HEK293 (cell line): ENCODE measurements around the gene PRKCA.

Source experiments
- CTCF ChIA-PET: fragments of 350-600 bp; formaldehyde crosslinking; extraction: SDS; loops from one replicate; lab custom pipeline; 2021; ENCODE audit warnings: antibody characterized with exemption; lab: Yijun Ruan, JAX
- POLR2A ChIA-PET: fragments of 300-600 bp; formaldehyde crosslinking; extraction: SDS; loops from one replicate; lab custom pipeline; 2020; ENCODE audit warnings: antibody characterized with exemption, inconsistent platforms; lab: Yijun Ruan, JAX
- H3K27ac ChIP-seq: fragments of 200-500 bp; sonication (Bioruptor generic); 2 replicates; pipeline ENCODE4 v1.5.1; 2014; ENCODE audit warnings: low read depth, low read length, control low read depth, inconsistent platforms; ENCODE audit errors: extremely low read depth
- H3K36me3 ChIP-seq, 2 experiments: fragments of 200-500 bp in 1 of 2; sonication (Bioruptor generic) in 1 of 2; 1 replicate in 1 of 2; 2 replicates in 1 of 2; pipeline ENCODE4 v1.5.1; 2014 to 2017; ENCODE audit warnings: inconsistent platforms in 2 of 2, low read length in 2 of 2; ENCODE audit not compliant: control insufficient read depth in 2 of 2, insufficient read depth in 1 of 2
- H3K4me1 ChIP-seq: fragments of 200-500 bp; sonication (Bioruptor generic); 2 replicates; pipeline ENCODE4 v1.5.1; 2014; ENCODE audit warnings: mild to moderate bottlenecking, low read length, inconsistent platforms; ENCODE audit not compliant: control insufficient read depth, insufficient read depth
- H3K4me3 ChIP-seq: 2 replicates; pipeline ENCODE4 v1.5.1; 2011; ENCODE audit warnings: low read depth, mild to moderate bottlenecking, control low read depth, low read length, moderate library complexity
- H3K9me3 ChIP-seq: fragments of 200-500 bp; sonication (Bioruptor generic); 2 replicates; pipeline ENCODE4 v1.5.1; 2014; ENCODE audit warnings: low read depth, low read length, inconsistent platforms; ENCODE audit not compliant: control insufficient read depth, insufficient read depth
- GLI4 ChIP-seq: fragments of 450-650 bp; formaldehyde crosslinking; IDR thresholded peaks from 2 replicates; pipeline ENCODE4 v1.5.1; 2016; ENCODE audit warnings: missing biosample characterization, missing genetic modification characterization
- KLF10 ChIP-seq: fragments of 450-650 bp; IDR thresholded peaks from 2 replicates; pipeline ENCODE4 v1.5.1; 2018; ENCODE audit warnings: missing biosample characterization, mild to moderate bottlenecking, missing genetic modification characterization
- KLF16 ChIP-seq: fragments of 450-650 bp; formaldehyde crosslinking; IDR thresholded peaks from 2 replicates; pipeline ENCODE4 v1.5.1; 2017; ENCODE audit warnings: missing biosample characterization, missing genetic modification characterization
- KLF9 ChIP-seq: fragments of 450-650 bp; formaldehyde crosslinking; IDR thresholded peaks from 2 replicates; pipeline ENCODE4 v1.5.1; 2016; ENCODE audit warnings: missing biosample characterization, missing genetic modification characterization, low read depth
- OVOL3 ChIP-seq: fragments of 450-650 bp; formaldehyde crosslinking; IDR thresholded peaks from 2 replicates; pipeline ENCODE4 v1.5.1; 2016; ENCODE audit warnings: missing biosample characterization, missing genetic modification characterization
- SP2 ChIP-seq: fragments of 450-650 bp; formaldehyde crosslinking; IDR thresholded peaks from 2 replicates; pipeline ENCODE4 v1.5.1; 2016; ENCODE audit warnings: missing biosample characterization, missing genetic modification characterization
- ZBTB7A ChIP-seq: fragments of 450-650 bp; formaldehyde crosslinking; IDR thresholded peaks from 2 replicates; pipeline ENCODE4 v1.5.1; 2016; ENCODE audit warnings: low read depth, missing biosample characterization, missing genetic modification characterization
- ZEB2 ChIP-seq: fragments of 450-650 bp; formaldehyde crosslinking; IDR thresholded peaks from 2 replicates; pipeline ENCODE4 v1.5.1; 2016; ENCODE audit warnings: missing biosample characterization, missing genetic modification characterization
- ZNF114 ChIP-seq: fragments of 450-650 bp; formaldehyde crosslinking; IDR thresholded peaks from 2 replicates; pipeline ENCODE4 v1.5.0; 2017; ENCODE audit warnings: missing biosample characterization, missing genetic modification characterization
- ZNF121 ChIP-seq: fragments of 450-650 bp; formaldehyde crosslinking; IDR thresholded peaks from 2 replicates; pipeline ENCODE4 v1.5.1; 2016; ENCODE audit warnings: missing biosample characterization, missing genetic modification characterization
- ZNF211 ChIP-seq: fragments of 450-650 bp; formaldehyde crosslinking; IDR thresholded peaks from 2 replicates; pipeline ENCODE4 v1.5.1; 2016; ENCODE audit warnings: low read depth, missing biosample characterization, missing genetic modification characterization
- ZNF239 ChIP-seq: fragments of 450-650 bp; formaldehyde crosslinking; IDR thresholded peaks from 2 replicates; pipeline ENCODE4 v1.5.1; 2016; ENCODE audit warnings: missing biosample characterization, missing genetic modification characterization
- ZNF248 ChIP-seq: fragments of 450-650 bp; formaldehyde crosslinking; IDR thresholded peaks from 2 replicates; pipeline ENCODE4 v1.5.1; 2017; ENCODE audit warnings: missing biosample characterization, missing genetic modification characterization
- ZNF324 ChIP-seq: fragments of 450-650 bp; formaldehyde crosslinking; IDR thresholded peaks from 2 replicates; pipeline ENCODE4 v1.5.1; 2016; ENCODE audit warnings: missing biosample characterization, missing genetic modification characterization
- ZNF335 ChIP-seq: fragments of 450-650 bp; formaldehyde crosslinking; conservative IDR thresholded peaks from 2 replicates; pipeline ENCODE4 v1.5.1; 2016; ENCODE audit warnings: missing biosample characterization, missing genetic modification characterization
- ZNF341 ChIP-seq: fragments of 450-650 bp; formaldehyde crosslinking; IDR thresholded peaks from 2 replicates; pipeline ENCODE4; 2016; ENCODE audit warnings: low read depth, missing biosample characterization, missing genetic modification characterization
- ZNF423 ChIP-seq: fragments of 450-650 bp; formaldehyde crosslinking; IDR thresholded peaks from 2 replicates; pipeline ENCODE4 v1.5.1; 2016; ENCODE audit warnings: missing biosample characterization, missing genetic modification characterization
- ZNF548 ChIP-seq: fragments of 450-650 bp; formaldehyde crosslinking; IDR thresholded peaks from 2 replicates; pipeline ENCODE4 v1.5.1; 2016; ENCODE audit warnings: missing biosample characterization, missing genetic modification characterization
- ZNF561 ChIP-seq: fragments of 450-650 bp; IDR thresholded peaks from 2 replicates; pipeline ENCODE4 v1.5.1; 2018; ENCODE audit warnings: missing biosample characterization, missing genetic modification characterization, borderline replicate concordance
- ZNF654 ChIP-seq: fragments of 450-650 bp; formaldehyde crosslinking; IDR thresholded peaks from 2 replicates; pipeline ENCODE4 v1.5.1; 2016; ENCODE audit warnings: low read depth, missing biosample characterization, missing genetic modification characterization
- TF ChIP-seq, protein P1 (sequence below): fragments of 450-650 bp; formaldehyde crosslinking; IDR thresholded peaks from 2 replicates; pipeline ENCODE4 v1.5.1; 2016; ENCODE audit warnings: missing biosample characterization, missing genetic modification characterization
- TF ChIP-seq, protein P2 (sequence below): fragments of 450-650 bp; formaldehyde crosslinking; optimal IDR thresholded peaks from 2 replicates; pipeline ENCODE3; 2016; ENCODE audit warnings: missing biosample characterization, mild to moderate bottlenecking, missing genetic modification characterization
- TF ChIP-seq, protein P3 (sequence below): fragments of 450-650 bp; formaldehyde crosslinking; IDR thresholded peaks from 2 replicates; pipeline ENCODE4; 2016; ENCODE audit warnings: missing biosample characterization, missing genetic modification characterization
- TF ChIP-seq, protein P4 (sequence below): fragments of 450-650 bp; formaldehyde crosslinking; IDR thresholded peaks from 2 replicates; pipeline ENCODE4 v1.5.1; 2016; ENCODE audit warnings: missing biosample characterization, missing genetic modification characterization
- TF ChIP-seq, protein P5 (sequence below): fragments of 450-650 bp; formaldehyde crosslinking; IDR thresholded peaks from 2 replicates; pipeline ENCODE4 v1.5.1; 2017; ENCODE audit warnings: missing biosample characterization, missing genetic modification characterization

PRKCA gene

DNA sequence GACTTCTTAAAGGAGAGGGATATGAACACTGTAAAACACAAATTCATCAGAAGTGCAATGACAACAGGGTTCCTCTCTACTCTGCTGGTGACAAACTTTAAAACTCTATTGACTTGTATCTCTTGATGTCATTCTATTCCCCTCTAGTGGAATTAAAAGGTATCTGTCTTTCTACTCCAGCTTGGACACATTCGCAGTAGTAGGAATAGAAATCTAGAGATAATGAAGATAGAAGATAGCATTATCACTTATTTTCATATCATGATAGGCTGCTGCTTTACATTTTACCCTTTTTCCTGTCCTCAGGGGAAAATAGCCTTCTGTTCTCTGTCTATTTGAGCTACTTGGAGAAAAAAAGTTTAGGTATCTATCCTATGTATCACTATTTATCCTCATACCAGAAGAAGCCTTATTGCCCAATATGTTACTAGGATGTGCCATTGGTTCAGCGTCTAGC is 322.9 kb downstream of the PRKCA start:
- H3K36me3 ChIP-seq, result no peaks in the 10 kb centered on the region
- no peaks in the 10 kb centered on the region for H3K4me1 ChIP-seq
- CTCF ChIA-PET, result interaction anchor here (0.5 to 1.4 kb wide), 13 partner anchors 13 to 1009 kb away, joined by 3 to 7 read pairs (median 3); no protein-coding TSS in a partner anchor
- H3K4me3 ChIP-seq, result no peak overlapping the region
- POLR2A ChIA-PET, result no interaction called here
- TF ChIP-seq, protein P1, sequence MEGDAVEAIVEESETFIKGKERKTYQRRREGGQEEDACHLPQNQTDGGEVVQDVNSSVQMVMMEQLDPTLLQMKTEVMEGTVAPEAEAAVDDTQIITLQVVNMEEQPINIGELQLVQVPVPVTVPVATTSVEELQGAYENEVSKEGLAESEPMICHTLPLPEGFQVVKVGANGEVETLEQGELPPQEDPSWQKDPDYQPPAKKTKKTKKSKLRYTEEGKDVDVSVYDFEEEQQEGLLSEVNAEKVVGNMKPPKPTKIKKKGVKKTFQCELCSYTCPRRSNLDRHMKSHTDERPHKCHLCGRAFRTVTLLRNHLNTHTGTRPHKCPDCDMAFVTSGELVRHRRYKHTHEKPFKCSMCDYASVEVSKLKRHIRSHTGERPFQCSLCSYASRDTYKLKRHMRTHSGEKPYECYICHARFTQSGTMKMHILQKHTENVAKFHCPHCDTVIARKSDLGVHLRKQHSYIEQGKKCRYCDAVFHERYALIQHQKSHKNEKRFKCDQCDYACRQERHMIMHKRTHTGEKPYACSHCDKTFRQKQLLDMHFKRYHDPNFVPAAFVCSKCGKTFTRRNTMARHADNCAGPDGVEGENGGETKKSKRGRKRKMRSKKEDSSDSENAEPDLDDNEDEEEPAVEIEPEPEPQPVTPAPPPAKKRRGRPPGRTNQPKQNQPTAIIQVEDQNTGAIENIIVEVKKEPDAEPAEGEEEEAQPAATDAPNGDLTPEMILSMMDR (tag by site-specific recombination), result peak; percentile 70
- peak; percentile 91 for TF ChIP-seq ZNF654 (tag by site-specific recombination)
- TF ChIP-seq, protein P2, sequence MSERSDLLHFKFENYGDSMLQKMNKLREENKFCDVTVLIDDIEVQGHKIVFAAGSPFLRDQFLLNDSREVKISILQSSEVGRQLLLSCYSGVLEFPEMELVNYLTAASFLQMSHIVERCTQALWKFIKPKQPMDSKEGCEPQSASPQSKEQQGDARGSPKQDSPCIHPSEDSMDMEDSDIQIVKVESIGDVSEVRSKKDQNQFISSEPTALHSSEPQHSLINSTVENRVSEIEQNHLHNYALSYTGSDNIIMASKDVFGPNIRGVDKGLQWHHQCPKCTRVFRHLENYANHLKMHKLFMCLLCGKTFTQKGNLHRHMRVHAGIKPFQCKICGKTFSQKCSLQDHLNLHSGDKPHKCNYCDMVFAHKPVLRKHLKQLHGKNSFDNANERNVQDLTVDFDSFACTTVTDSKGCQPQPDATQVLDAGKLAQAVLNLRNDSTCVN (tag by site-specific recombination), result no peak
- TF ChIP-seq, protein P3, sequence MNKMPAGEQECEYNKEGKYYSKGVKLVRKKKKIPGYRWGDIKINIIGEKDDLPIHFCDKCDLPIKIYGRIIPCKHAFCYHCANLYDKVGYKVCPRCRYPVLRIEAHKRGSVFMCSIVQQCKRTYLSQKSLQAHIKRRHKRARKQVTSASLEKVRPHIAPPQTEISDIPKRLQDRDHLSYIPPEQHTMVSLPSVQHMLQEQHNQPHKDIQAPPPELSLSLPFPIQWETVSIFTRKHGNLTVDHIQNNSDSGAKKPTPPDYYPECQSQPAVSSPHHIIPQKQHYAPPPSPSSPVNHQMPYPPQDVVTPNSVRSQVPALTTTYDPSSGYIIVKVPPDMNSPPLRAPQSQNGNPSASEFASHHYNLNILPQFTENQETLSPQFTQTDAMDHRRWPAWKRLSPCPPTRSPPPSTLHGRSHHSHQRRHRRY, result no peak
- no peak for TF ChIP-seq KLF16 (tag by site-specific recombination)
- TF ChIP-seq, all 188 proteins: peak for 2
- no peak overlapping the region for H3K27ac ChIP-seq
- H3K9me3 ChIP-seq, result no peaks in the 10 kb centered on the region

DNA sequence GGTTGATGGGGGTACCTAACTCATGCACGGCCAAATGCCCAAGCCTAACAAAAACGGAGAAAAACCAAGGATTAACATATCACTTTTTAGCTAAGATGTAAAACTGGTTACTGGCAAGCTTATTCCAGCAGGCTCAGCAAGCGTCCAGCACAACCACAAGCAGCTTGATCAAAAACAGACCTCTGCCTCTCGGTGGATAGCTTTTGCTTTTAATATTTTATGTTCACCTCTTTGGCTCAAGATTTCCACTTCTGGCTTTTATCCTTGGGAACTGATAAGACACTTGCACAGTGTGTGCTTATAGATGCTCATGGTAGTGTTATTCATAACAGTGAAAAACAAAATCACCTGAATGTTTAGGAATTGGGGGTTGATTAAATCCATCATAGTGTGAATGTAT is 325.6 kb downstream of the PRKCA start:
- no peak for TF ChIP-seq GLI4
- no peak for TF ChIP-seq ZBTB7A (tag by site-specific recombination)
- no peak for TF ChIP-seq ZNF423 (tag by site-specific recombination)
- TF ChIP-seq KLF9 (tag by site-specific recombination), result no peak
- no peak for TF ChIP-seq ZNF211
- no peak for TF ChIP-seq ZEB2 (tag by site-specific recombination)
- no peak for TF ChIP-seq ZNF561 (tag by site-specific recombination)
- TF ChIP-seq, protein P4, sequence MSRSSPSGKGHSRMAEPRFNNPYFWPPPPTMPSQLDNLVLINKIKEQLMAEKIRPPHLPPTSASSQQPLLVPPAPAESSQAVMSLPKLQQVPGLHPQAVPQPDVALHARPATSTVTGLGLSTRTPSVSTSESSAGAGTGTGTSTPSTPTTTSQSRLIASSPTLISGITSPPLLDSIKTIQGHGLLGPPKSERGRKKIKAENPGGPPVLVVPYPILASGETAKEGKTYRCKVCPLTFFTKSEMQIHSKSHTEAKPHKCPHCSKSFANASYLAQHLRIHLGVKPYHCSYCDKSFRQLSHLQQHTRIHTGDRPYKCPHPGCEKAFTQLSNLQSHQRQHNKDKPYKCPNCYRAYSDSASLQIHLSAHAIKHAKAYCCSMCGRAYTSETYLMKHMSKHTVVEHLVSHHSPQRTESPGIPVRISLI (tag by site-specific recombination), result no peak
- TF ChIP-seq ZNF324, result no peak
- TF ChIP-seq SP2 (tag by site-specific recombination), result no peak
- no peak for TF ChIP-seq ZNF121 (tag by site-specific recombination)
- ChIA-PET CTCF (interaction anchor here (0.8 to 1.9 kb wide), 3 partner anchors 80 to 428 kb away, joined by 3 to 8 read pairs (median 4); no protein-coding TSS in a partner anchor), POLR2A (no interaction called here)
- no peaks in the 10 kb centered on the region for H3K4me1 ChIP-seq
- no peak overlapping the region for H3K27ac ChIP-seq
- no peaks in the 10 kb centered on the region for H3K9me3 ChIP-seq
- no peak overlapping the region for H3K4me3 ChIP-seq
- H3K36me3 ChIP-seq, result no peaks in the 10 kb centered on the region

DNA sequence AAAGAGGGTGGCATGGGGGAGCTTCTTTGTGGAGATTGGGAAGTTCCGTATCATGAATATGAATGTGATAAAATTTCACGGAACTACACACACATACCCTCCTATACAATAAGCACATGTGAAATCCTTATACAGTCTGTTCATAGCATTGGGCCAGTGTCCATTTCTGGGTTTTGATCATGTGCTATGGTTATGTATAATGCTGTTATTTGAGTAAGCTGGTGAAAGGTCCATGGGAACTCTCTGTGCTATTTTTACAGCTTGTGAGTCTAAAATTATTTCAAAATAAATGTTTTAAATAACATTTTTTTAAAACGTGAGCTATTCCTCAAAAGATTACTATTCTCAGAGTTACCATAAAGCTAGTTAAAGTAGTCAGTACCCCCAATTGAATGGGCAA is 327.3 kb downstream of the PRKCA start:
- no peak overlapping the region for H3K4me3 ChIP-seq
- ChIA-PET POLR2A (no interaction called here), CTCF (interaction anchor here (0.5 to 1.4 kb wide), 6 partner anchors 9 to 1622 kb away, joined by 3 to 8 read pairs (median 4); no protein-coding TSS in a partner anchor)
- no peaks in the 10 kb centered on the region for H3K36me3 ChIP-seq
- no peak overlapping the region for H3K27ac ChIP-seq
- H3K4me1 ChIP-seq, result no peaks in the 10 kb centered on the region
- H3K9me3 ChIP-seq, result no peaks in the 10 kb centered on the region
- TF ChIP-seq ZNF239 (no peak), KLF10 (tag by site-specific recombination) (no peak), ZNF248 (no peak), OVOL3 (no peak), ZNF335 (tag by site-specific recombination) (no peak), ZNF341 (tag by site-specific recombination) (no peak), GLI4 (no peak), ZNF548 (no peak), ZNF114 (tag by site-specific recombination) (no peak)
- TF ChIP-seq, protein P5, sequence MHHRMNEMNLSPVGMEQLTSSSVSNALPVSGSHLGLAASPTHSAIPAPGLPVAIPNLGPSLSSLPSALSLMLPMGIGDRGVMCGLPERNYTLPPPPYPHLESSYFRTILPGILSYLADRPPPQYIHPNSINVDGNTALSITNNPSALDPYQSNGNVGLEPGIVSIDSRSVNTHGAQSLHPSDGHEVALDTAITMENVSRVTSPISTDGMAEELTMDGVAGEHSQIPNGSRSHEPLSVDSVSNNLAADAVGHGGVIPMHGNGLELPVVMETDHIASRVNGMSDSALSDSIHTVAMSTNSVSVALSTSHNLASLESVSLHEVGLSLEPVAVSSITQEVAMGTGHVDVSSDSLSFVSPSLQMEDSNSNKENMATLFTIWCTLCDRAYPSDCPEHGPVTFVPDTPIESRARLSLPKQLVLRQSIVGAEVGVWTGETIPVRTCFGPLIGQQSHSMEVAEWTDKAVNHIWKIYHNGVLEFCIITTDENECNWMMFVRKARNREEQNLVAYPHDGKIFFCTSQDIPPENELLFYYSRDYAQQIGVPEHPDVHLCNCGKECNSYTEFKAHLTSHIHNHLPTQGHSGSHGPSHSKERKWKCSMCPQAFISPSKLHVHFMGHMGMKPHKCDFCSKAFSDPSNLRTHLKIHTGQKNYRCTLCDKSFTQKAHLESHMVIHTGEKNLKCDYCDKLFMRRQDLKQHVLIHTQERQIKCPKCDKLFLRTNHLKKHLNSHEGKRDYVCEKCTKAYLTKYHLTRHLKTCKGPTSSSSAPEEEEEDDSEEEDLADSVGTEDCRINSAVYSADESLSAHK (tag by site-specific recombination), result no peak
